ENCODE data around the gene POLE3. TPM values are rescaled to one million over a fixed set of nuclear protein-coding genes. Genes with fewer than 3 reads are reported as not detected.
"Not testable (repeated sequence)": the region's sequence is repeated elsewhere in the genome, so short reads cannot be mapped to it uniquely, and the experiment has no call there.

POLE3 gene
- total RNA-seq, 1 donor from 2014 or later: 58.0 TPM

DNA sequence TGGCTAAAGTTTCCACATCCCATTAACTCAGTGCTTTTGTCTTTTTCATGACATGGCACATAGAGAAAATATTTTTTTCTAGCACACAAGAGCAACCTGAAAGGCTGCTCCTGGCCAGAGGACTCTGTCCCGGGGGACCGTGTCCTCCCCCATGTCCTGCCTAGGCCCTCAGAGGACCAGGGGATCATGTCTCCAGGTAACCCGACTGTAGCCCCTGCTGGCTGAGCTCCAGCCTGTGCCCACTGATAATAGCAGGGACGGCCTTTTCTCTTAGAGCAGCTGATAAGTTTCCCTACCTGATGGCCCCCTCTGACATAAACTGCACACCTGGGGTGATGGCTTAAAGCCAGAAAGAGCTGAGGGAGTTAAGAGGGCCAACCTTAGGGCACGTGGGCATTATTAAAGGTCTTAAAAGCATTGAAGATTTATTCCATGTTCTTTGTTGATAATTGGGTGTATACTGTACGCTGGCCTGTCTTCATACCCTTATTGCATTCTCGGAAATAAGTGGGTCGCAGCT is 39.6 kb downstream of the POLE3 start:
- Histone ChIP-seq H3K27me3 (ENCODE audit: control insufficient read depth, insufficient read depth, low read length) (no peaks in the 10 kb centered on the region), H3K36me3 (ENCODE audit: control insufficient read depth, insufficient read depth, low read length) (no peaks in the 10 kb centered on the region), H3K4me3 (ENCODE audit: low read depth, low read length) (no peak overlapping the region)
- DNase-seq (ENCODE audit: low read depth): no peak
- TF ChIP-seq, protein P1, sequence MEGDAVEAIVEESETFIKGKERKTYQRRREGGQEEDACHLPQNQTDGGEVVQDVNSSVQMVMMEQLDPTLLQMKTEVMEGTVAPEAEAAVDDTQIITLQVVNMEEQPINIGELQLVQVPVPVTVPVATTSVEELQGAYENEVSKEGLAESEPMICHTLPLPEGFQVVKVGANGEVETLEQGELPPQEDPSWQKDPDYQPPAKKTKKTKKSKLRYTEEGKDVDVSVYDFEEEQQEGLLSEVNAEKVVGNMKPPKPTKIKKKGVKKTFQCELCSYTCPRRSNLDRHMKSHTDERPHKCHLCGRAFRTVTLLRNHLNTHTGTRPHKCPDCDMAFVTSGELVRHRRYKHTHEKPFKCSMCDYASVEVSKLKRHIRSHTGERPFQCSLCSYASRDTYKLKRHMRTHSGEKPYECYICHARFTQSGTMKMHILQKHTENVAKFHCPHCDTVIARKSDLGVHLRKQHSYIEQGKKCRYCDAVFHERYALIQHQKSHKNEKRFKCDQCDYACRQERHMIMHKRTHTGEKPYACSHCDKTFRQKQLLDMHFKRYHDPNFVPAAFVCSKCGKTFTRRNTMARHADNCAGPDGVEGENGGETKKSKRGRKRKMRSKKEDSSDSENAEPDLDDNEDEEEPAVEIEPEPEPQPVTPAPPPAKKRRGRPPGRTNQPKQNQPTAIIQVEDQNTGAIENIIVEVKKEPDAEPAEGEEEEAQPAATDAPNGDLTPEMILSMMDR (IDR thresholded peaks at IDR 0.05; ENCODE audit: insufficient read depth, low read length, poor library complexity, severe bottlenecking): no peak

DNA sequence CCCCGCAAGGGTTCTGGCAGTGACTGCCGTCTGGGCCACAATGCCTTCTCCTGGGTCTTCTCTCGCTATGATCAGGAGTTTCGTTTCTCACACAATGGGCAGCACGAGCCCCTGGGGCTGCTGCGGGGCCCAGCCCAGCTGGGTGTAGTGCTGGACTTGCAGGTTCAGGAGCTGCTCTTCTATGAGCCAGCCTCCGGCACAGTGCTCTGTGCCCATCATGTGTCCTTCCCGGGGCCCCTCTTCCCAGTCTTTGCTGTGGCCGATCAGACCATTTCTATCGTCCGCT is 40.7 kb downstream of the POLE3 start:
- Histone ChIP-seq H3K27me3 (ENCODE audit: control insufficient read depth, insufficient read depth, low read length) (no peaks in the 10 kb centered on the region), H3K4me3 (ENCODE audit: low read depth, low read length) (no peak overlapping the region), H3K36me3 (ENCODE audit: control insufficient read depth, insufficient read depth, low read length) (no peaks in the 10 kb centered on the region)
- no peak for DNase-seq (ENCODE audit: low read depth)
- TF ChIP-seq, protein P1 (IDR thresholded peaks at IDR 0.05; ENCODE audit: insufficient read depth, low read length, poor library complexity, severe bottlenecking): no peak

DNA sequence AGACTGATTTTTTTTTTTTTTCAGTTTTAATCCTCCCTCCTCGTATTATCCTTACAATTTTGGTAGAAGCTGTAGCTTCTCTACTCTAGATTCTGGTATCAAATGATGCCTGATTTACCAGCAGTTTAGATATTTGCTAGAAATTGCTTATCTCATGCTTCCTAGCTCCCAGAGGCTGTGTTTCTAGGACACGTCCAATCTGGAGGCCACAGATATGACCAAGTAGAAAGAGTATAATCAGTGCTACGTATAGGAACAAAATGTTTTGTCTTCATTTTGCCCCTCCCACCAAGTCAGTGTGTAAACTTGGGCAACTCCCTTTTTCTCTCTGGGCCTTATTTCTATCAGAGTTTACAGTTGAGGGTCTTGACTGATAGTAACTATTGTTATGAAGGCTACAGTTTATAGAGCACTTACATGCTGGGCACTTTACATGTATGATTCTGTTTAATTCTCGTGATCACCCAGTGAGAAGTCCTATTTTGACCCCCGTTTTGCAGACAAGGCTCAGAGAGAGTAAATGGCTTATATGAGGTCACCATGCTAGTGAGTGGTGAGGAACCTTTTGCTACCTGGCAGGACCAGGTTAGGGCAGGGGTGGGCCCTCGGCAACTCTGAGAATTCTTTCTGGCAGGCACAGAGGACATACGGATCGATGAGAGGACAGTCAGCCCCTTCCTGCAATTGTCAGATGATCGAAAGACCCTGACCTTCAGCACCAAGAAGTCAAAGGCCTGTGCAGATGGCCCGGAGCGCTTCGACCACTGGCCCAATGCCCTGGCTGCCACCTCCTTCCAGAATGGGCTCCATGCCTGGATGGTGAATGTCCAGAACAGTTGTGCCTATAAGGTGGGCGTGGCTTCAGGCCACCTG is 41.3 kb downstream of the POLE3 start:
- Histone ChIP-seq H3K27me3 (ENCODE audit: control insufficient read depth, insufficient read depth, low read length) (no peaks in the 10 kb centered on the region), H3K4me3 (ENCODE audit: low read depth, low read length) (no peak overlapping the region), H3K36me3 (ENCODE audit: control insufficient read depth, insufficient read depth, low read length) (no peaks in the 10 kb centered on the region)
- no peak for DNase-seq (ENCODE audit: low read depth)
- TF ChIP-seq, protein P1 (IDR thresholded peaks at IDR 0.05; ENCODE audit: insufficient read depth, low read length, poor library complexity, severe bottlenecking): no peak

DNA sequence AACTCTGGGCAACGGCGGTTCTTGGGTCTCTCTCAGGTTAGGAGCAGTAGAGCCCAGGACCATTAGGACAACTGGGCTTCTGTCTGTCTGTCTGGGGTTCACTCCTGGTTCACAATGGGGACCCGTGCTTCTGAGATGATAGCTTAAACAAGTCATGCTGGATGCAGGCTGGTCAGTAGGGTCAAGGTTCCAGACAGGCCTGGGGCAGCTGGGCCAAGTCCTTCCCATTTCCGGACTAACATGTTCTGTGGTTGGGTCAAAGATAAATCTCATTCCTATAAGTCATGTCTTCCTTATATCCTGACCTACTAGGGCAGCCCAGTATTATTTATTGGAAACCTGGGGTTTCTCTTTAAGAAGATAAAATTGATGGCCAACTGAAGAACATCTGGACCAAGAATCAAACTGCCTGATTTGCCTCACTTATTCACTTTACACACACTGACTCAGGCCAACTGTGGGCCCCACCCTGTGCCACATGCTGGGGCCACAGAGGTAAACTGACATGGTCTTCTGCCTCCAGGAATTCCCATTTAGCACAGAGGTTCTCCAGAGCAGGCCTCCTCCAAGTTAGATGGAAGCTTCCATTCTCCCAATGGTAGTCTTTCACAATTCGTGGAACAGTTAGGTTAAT is 42.0 kb downstream of the POLE3 start:
- Histone ChIP-seq H3K4me3 (ENCODE audit: low read depth, low read length) (no peak overlapping the region), H3K27me3 (ENCODE audit: control insufficient read depth, insufficient read depth, low read length) (no peaks in the 10 kb centered on the region), H3K36me3 (ENCODE audit: control insufficient read depth, insufficient read depth, low read length) (no peaks in the 10 kb centered on the region)
- no peak for DNase-seq (ENCODE audit: low read depth)
- TF ChIP-seq, protein P1 (IDR thresholded peaks at IDR 0.05; ENCODE audit: insufficient read depth, low read length, poor library complexity, severe bottlenecking): no peak

DNA sequence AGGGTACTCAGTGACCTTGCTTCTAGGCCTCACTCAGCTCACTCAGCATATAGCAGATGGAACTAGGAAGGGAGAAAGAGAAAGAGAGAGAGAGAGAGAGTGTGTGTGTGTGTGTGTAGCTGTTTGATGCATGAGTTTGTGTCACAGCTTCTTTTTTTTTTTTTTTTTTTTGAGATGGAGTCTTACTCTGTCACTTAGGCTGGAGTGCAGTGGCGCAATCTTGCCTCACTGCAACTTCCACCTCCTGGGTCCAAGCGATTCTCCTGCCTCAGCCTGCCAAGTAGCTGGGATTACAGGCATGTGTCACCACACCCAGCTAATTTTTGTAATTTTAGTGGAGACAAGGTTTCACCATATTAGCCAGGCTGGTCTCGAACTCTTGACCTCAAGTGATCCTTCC is 44.8 kb downstream of the POLE3 start:
- H3K27me3 ChIP-seq (ENCODE audit: control insufficient read depth, insufficient read depth, low read length); H3K36me3 ChIP-seq (ENCODE audit: control insufficient read depth, insufficient read depth, low read length); H3K4me3 ChIP-seq (ENCODE audit: low read depth, low read length); DNase-seq (ENCODE audit: low read depth): not testable (repeated sequence)

DNA sequence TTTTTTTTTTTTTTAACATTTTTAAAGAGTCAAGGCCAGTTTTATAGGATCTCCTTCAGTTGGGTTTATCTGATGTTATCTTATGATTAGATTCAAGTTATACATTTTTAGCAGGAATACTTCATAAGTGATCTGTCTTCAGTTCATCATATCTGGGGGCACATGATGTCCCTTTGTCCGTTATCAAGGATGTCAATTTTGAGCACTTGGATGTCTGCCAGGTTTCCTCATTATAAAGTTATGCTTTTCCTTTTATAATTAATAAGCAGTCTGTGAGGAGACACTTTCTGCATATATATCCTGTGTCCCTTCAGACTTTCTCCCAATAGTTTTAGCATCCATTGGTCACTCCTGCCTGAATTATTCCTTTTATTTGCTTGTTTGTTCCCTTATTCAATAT is 45.5 kb downstream of the POLE3 start:
- H3K27me3 ChIP-seq (ENCODE audit: control insufficient read depth, insufficient read depth, low read length): no peaks in the 10 kb centered on the region
- H3K4me3 ChIP-seq (ENCODE audit: low read depth, low read length): no peak overlapping the region
- no peaks in the 10 kb centered on the region for H3K36me3 ChIP-seq (ENCODE audit: control insufficient read depth, insufficient read depth, low read length)
- DNase-seq (ENCODE audit: low read depth): no peak
- TF ChIP-seq, protein P1 (IDR thresholded peaks at IDR 0.05; ENCODE audit: insufficient read depth, low read length, poor library complexity, severe bottlenecking): no peak
